Measurements from ENCODE around the gene FBLIM1.

GRCh38 chr1:15820478-15820877, 61.9 kb downstream of the FBLIM1 start:
- TF ChIP-seq CTCF (IDR thresholded peaks at IDR 0.05) (no peak), POLR2A (IDR thresholded peaks at IDR 0.05) (no peak)

All from thyroid gland (tissue), 4 donors.